Measurements from ENCODE around the gene ITGAE. TPM values are rescaled to one million over a fixed set of nuclear protein-coding genes. Genes with fewer than 3 reads are reported as not detected.
A peak's percentile ranks its signal among the peaks of the same experiment; 100 is the strongest.

ITGAE gene
- total and polyA plus RNA-seq, 7 experiments from 2014 or later: 16.3 to 44.9 (median 23.6) TPM

GRCh38 chr17:3803308-3803640 lies 2.3 kb upstream of the ITGAE start:
- no peaks in the 10 kb centered on the region for H3K4me1 ChIP-seq (ENCODE audit: control insufficient read depth in 2 of 2, insufficient read depth in 2 of 2, low read length in 2 of 2)
- no peak for DNase-seq
- peaks cover 0 to 11% (median 6%) of the 10 kb centered on the region in 5 donors for H3K36me3 Mint-ChIP-seq
- H3K4me3 ChIP-seq (ENCODE audit: low read length): no peak overlapping the region
- H3K27me3 Mint-ChIP-seq: no peaks in the 10 kb centered on the region
- ChIA-PET POLR2A (no interaction called here), CTCF (interaction anchor here (0.5 kb wide), 1 partner anchor 11 kb away, joined by 3 read pairs; no protein-coding TSS in a partner anchor)
- no peaks in the 10 kb centered on the region for H3K9me3 Mint-ChIP-seq
- H3K9me3 ChIP-seq (ENCODE audit: control insufficient read depth in 2 of 3, low read length in 3 of 3): no peaks in the 10 kb centered on the region
- H3K4me1 Mint-ChIP-seq: peaks cover 0 to 24% (median 0%) of the 10 kb centered on the region in 7 donors
- no peak overlapping the region for H3K4me3 Mint-ChIP-seq
- H3K27ac ChIP-seq (ENCODE audit: low read depth, low read length): no peak overlapping the region
- H3K36me3 ChIP-seq (ENCODE audit: control insufficient read depth in 2 of 3, insufficient read depth in 3 of 3, low read length in 3 of 3): peaks cover 0 to 13% (median 2%) of the 10 kb centered on the region in 3 experiments
- ATAC-seq: peak; percentile 39
- H3K27me3 ChIP-seq (ENCODE audit: control insufficient read depth in 2 of 2, insufficient read depth in 2 of 2, low read length in 2 of 2): no peaks in the 10 kb centered on the region
- intact Hi-C loops (cut with micrococcal nuclease): no loop called here
- H3K27ac Mint-ChIP-seq: peak overlapping the region in 3 of 9 donors; percentile 4 to 54 (median 38)

- Mint-ChIP-seq H3K27ac (peak overlapping the region in 1 of 9 donors; percentile 4), H3K27me3 (no peaks in the 10 kb centered on the region), H3K4me1 (peaks cover 0 to 26% (median 0%) of the 10 kb centered on the region in 7 donors), H3K36me3 (peaks cover 0 to 9% (median 4%) of the 10 kb centered on the region in 5 donors), H3K9me3 (no peaks in the 10 kb centered on the region), H3K4me3 (no peak overlapping the region)
- ChIA-PET CTCF (interaction anchor here (0.5 kb wide), 1 partner anchor 10 kb away, joined by 3 read pairs; no protein-coding TSS in a partner anchor), POLR2A (no interaction called here)
- Histone ChIP-seq H3K27ac (ENCODE audit: low read depth, low read length) (no peak overlapping the region), H3K4me1 (ENCODE audit: control insufficient read depth in 2 of 2, insufficient read depth in 2 of 2, low read length in 2 of 2) (peaks cover 0 to 2% of the 10 kb centered on the region in 2 donors), H3K9me3 (ENCODE audit: control insufficient read depth in 2 of 3, low read length in 3 of 3) (no peaks in the 10 kb centered on the region), H3K36me3 (ENCODE audit: control insufficient read depth in 2 of 3, insufficient read depth in 3 of 3, low read length in 3 of 3) (peaks cover 0 to 9% (median 0%) of the 10 kb centered on the region in 3 experiments), H3K4me3 (ENCODE audit: low read length) (no peak overlapping the region), H3K27me3 (ENCODE audit: control insufficient read depth in 2 of 2, insufficient read depth in 2 of 2, low read length in 2 of 2) (no peaks in the 10 kb centered on the region)
- peak; percentile 36 for ATAC-seq
- DNase-seq: no peak
- intact Hi-C loops (cut with micrococcal nuclease): no loop called here
These were observed 1.7 kb upstream of the ITGAE start for GRCh38 chr17:3802461-3803307.

GRCh38 chr17:3801792-3802191 lies 804 bp upstream of the ITGAE start:
- ATAC-seq: no peak
- Mint-ChIP-seq H3K27me3 (no peaks in the 10 kb centered on the region), H3K4me1 (peaks cover 0 to 31% (median 2%) of the 10 kb centered on the region in 7 donors), H3K27ac (no peak overlapping the region), H3K4me3 (no peak overlapping the region), H3K36me3 (peaks cover 0 to 2% (median 0%) of the 10 kb centered on the region in 5 donors), H3K9me3 (no peaks in the 10 kb centered on the region)
- CTCF ChIA-PET: no interaction called here
- no peak for DNase-seq
- Histone ChIP-seq H3K36me3 (ENCODE audit: control insufficient read depth in 2 of 3, insufficient read depth in 3 of 3, low read length in 3 of 3) (peaks cover 0 to under 1% (median 0%) of the 10 kb centered on the region in 3 experiments), H3K27ac (ENCODE audit: low read depth, low read length) (no peak overlapping the region), H3K4me3 (ENCODE audit: low read length) (no peak overlapping the region), H3K27me3 (ENCODE audit: control insufficient read depth in 2 of 2, insufficient read depth in 2 of 2, low read length in 2 of 2) (no peaks in the 10 kb centered on the region), H3K9me3 (ENCODE audit: control insufficient read depth in 2 of 3, low read length in 3 of 3) (no peaks in the 10 kb centered on the region), H3K4me1 (ENCODE audit: control insufficient read depth in 2 of 2, insufficient read depth in 2 of 2, low read length in 2 of 2) (peaks cover 0 to 6% of the 10 kb centered on the region in 2 donors)
- POLR2A ChIA-PET: no interaction called here
- intact Hi-C loops (cut with micrococcal nuclease): no loop called here

GRCh38 chr17:3801347-3801746 lies 359 bp upstream of the ITGAE start:
- intact Hi-C loops (cut with micrococcal nuclease): no loop called here
- Mint-ChIP-seq H3K9me3 (no peaks in the 10 kb centered on the region), H3K36me3 (peaks cover 0 to 1% (median 0%) of the 10 kb centered on the region in 5 donors), H3K4me3 (no peak overlapping the region), H3K27me3 (no peaks in the 10 kb centered on the region), H3K4me1 (peaks cover 0 to 35% (median 3%) of the 10 kb centered on the region in 7 donors), H3K27ac (no peak overlapping the region)
- no peak for DNase-seq
- Histone ChIP-seq H3K27ac (ENCODE audit: low read depth, low read length) (no peak overlapping the region), H3K9me3 (ENCODE audit: control insufficient read depth in 2 of 3, low read length in 3 of 3) (no peaks in the 10 kb centered on the region), H3K36me3 (ENCODE audit: control insufficient read depth in 2 of 3, insufficient read depth in 3 of 3, low read length in 3 of 3) (no peaks in the 10 kb centered on the region), H3K27me3 (ENCODE audit: control insufficient read depth in 2 of 2, insufficient read depth in 2 of 2, low read length in 2 of 2) (no peaks in the 10 kb centered on the region), H3K4me1 (ENCODE audit: control insufficient read depth in 2 of 2, insufficient read depth in 2 of 2, low read length in 2 of 2) (peaks cover 0 to 8% of the 10 kb centered on the region in 2 donors), H3K4me3 (ENCODE audit: low read length) (no peak overlapping the region)
- no peak for ATAC-seq
- CTCF ChIA-PET: interaction anchor here (3.0 kb wide), 1 partner anchor 63 kb away, joined by 11 read pairs; no protein-coding TSS in a partner anchor
- POLR2A ChIA-PET: no interaction called here

- ChIA-PET POLR2A (no interaction called here), CTCF (interaction anchor here (0.6 to 3.0 kb wide), 2 partner anchors 61 to 269 kb away, joined by 3 to 11 read pairs; no protein-coding TSS in a partner anchor)
- Mint-ChIP-seq H3K9me3 (no peaks in the 10 kb centered on the region), H3K27ac (no peak overlapping the region), H3K27me3 (no peaks in the 10 kb centered on the region), H3K4me1 (peaks cover 0 to 38% (median 7%) of the 10 kb centered on the region in 7 donors), H3K4me3 (no peak overlapping the region), H3K36me3 (no peaks in the 10 kb centered on the region)
- Histone ChIP-seq H3K4me1 (ENCODE audit: control insufficient read depth in 2 of 2, insufficient read depth in 2 of 2, low read length in 2 of 2) (peaks cover 0 to 28% of the 10 kb centered on the region in 2 donors), H3K27me3 (ENCODE audit: control insufficient read depth in 2 of 2, insufficient read depth in 2 of 2, low read length in 2 of 2) (no peaks in the 10 kb centered on the region), H3K9me3 (ENCODE audit: control insufficient read depth in 2 of 3, low read length in 3 of 3) (no peaks in the 10 kb centered on the region), H3K36me3 (ENCODE audit: control insufficient read depth in 2 of 3, insufficient read depth in 3 of 3, low read length in 3 of 3) (no peaks in the 10 kb centered on the region), H3K4me3 (ENCODE audit: low read length) (no peak overlapping the region), H3K27ac (ENCODE audit: low read depth, low read length) (no peak overlapping the region)
- DNase-seq (no peak), ATAC-seq (no peak)
- intact Hi-C loops (cut with micrococcal nuclease): loop anchor here in 1 of 2 donors (5.0 kb wide), 1 partner anchor 37 kb away; no protein-coding TSS in a partner anchor
These were observed 1.6 kb downstream of the ITGAE start for GRCh38 chr17:3799181-3799945.

GRCh38 chr17:3798273-3799180 lies 2.5 kb downstream of the ITGAE start:
- Mint-ChIP-seq H3K27me3 (no peaks in the 10 kb centered on the region), H3K27ac (peak overlapping the region in 1 of 9 donors; percentile 77), H3K36me3 (no peaks in the 10 kb centered on the region), H3K4me3 (no peak overlapping the region), H3K4me1 (peaks cover 0 to 33% (median 7%) of the 10 kb centered on the region in 7 donors), H3K9me3 (no peaks in the 10 kb centered on the region)
- CTCF ChIA-PET: interaction anchor here (3.0 kb wide), 1 partner anchor 61 kb away, joined by 11 read pairs; no protein-coding TSS in a partner anchor
- POLR2A ChIA-PET: no interaction called here
- Histone ChIP-seq H3K4me1 (ENCODE audit: control insufficient read depth in 2 of 2, insufficient read depth in 2 of 2, low read length in 2 of 2) (peaks cover 0 to 29% of the 10 kb centered on the region in 2 donors), H3K36me3 (ENCODE audit: control insufficient read depth in 2 of 3, insufficient read depth in 3 of 3, low read length in 3 of 3) (no peaks in the 10 kb centered on the region), H3K4me3 (ENCODE audit: low read length) (no peak overlapping the region), H3K27ac (ENCODE audit: low read depth, low read length) (no peak overlapping the region), H3K9me3 (ENCODE audit: control insufficient read depth in 2 of 3, low read length in 3 of 3) (no peaks in the 10 kb centered on the region), H3K27me3 (ENCODE audit: control insufficient read depth in 2 of 2, insufficient read depth in 2 of 2, low read length in 2 of 2) (no peaks in the 10 kb centered on the region)
- intact Hi-C loops (cut with micrococcal nuclease): loop anchor here in 1 of 2 donors (5.0 kb wide), 1 partner anchor 36 kb away; no protein-coding TSS in a partner anchor
- peak; percentile 55 for ATAC-seq
- no peak for DNase-seq

All from naive thymus-derived CD4-positive, alpha-beta T cell (primary cell).